ENCODE measurements around the gene GPR180.
A peak's percentile ranks its signal among the peaks of the same experiment; 100 is the strongest.

Gene GPR180

DNA sequence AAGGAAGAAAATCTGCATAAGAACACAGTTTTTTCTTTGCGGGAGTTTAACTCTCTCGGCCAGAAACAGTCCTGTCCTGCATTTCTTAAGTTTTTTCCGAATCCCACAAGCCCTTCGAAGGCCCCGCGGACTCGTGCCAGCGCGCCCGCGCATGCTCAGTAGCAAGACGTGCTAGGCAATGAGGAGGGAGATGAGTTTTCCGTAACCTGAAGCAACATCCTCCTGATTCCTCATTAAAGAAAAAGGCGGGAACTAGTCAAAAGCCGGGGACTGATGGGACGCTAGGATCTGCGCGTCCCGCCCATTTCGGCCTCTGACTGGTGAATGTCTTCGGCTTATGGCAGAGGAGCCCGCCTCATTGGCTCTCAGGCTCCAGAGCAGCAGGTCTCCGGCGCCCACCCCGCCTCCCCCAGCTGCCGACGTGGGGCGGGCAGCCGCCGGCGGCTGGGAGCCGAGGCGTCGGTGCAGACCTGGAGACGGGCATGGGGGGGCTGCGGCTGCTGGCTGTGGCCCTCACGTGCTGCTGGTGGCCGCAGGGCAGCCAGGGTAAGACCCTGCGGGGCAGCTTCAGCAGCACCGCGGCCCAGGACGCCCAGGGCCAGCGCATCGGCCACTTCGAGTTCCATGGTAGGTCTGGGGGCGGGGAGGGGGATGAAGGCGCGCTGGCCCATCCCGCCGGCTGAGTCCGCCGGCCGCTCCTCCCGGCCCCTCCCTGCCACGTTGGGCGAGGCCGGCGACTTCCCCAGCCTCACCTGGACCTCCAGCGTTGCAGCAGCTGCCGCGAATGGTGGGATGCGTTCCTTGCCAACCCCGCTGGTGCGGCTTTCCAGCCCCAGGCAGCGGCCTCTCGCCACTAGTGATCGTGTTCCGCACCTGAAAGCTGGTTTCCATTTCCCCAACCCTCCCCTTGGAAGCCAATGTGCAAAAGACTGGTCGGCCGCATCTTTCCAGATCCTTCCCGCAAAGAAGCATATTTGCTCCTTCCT is at the start of gene GPR180:
Gene GPR180 (plus strand): TSS at position 412 of the 986 bp plus-strand sequence. CDS start 71 bp downstream, at position 483.
- peak; percentile 65 for DNase-seq (ENCODE audit: low spot score)

DNA sequence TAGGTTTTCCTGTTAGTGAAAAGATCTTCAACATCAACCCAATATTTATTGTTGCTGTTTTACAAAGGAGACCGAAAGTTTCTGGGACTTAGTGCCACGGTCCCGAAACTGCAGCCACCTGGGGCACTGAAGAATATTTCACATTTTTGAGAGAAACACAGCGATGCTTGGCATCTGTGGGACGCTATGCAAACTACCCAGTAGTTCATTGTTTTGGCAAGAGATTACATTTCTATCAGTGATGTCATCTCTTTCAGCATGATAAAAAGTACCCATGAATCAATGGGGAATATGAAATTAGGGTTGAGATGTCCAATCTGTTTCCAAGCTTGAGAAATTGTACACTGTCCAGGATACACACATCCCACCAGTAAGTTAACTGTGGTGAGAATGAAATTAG is 49.6 kb upstream of the GPR180 start:
- no peak for DNase-seq (ENCODE audit: low spot score)

DNA sequence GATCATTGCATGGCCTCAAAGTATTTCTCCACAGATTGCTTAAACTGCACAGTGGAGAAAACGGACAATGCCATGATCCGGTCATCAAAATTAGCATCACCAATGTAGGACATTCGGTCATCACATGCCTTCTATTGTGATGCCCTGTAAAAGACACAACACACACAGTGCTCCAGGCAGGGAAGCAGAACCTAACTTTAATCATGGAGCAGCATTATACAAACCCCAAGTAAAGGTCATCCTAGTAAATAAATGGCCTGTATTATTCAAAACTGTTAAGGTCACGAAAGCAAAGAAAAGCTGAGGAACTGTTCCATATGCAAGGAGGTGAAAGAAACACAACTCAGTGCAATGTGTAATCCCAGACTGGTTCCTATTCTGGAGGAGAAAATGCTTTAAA is 47.9 kb upstream of the GPR180 start:
- DNase-seq (ENCODE audit: low spot score), result no peak

DNA sequence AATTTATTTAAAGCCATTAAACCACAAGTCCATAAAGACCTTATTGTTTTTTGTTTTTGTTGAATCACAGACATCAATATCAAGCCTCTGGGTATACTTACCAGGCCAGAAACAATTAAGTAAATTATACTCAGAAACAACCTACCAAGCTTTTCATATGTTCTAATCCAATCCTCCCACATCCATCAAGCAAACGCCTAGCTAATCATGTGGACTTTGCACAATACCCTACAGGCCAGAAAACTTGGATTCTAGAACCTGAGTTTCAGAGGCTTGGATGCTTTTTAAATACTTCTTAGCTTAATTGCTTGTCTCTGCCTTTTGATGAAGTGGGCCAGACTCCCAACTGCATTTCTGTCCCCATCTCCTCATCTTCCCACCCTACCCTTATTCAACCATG is 45.6 kb upstream of the GPR180 start:
- DNase-seq (ENCODE audit: low spot score), result no peak

GRCh38 chr13:94556621-94557020 is 45.0 kb upstream of the GPR180 start:
- no peak for DNase-seq (ENCODE audit: low spot score)

GRCh38 chr13:94557684-94558235 is 43.9 kb upstream of the GPR180 start:
- no peak for DNase-seq (ENCODE audit: low spot score)

GRCh38 chr13:94558716-94559115 is 42.9 kb upstream of the GPR180 start:
- DNase-seq (ENCODE audit: low spot score), result no peak

- no peak for DNase-seq (ENCODE audit: low spot score)
These were observed 42.3 kb upstream of the GPR180 start for GRCh38 chr13:94559222-94559795.

- DNase-seq (ENCODE audit: low spot score), result no peak
These were observed 41.5 kb upstream of the GPR180 start for GRCh38 chr13:94560116-94560515.

DNA sequence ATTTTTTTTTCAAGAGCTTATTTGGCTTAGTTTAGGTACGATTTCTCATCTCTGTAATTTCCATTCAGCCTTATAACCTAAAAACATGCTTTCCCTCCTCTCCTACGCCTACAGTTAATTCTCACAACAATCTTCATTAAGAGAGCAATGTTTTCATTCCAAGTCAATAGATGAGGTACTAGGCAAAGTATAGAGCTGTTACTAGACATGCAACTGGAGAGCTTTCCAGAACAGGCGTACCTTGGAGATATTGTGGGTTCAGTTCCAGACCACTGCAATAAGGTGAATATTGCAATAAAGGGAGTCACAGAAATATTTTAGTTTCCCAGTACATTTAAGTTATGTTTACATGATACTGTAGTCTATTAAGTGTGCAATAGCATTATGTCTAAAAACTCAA is 40.5 kb upstream of the GPR180 start:
- no peak for DNase-seq (ENCODE audit: low spot score)

DNA sequence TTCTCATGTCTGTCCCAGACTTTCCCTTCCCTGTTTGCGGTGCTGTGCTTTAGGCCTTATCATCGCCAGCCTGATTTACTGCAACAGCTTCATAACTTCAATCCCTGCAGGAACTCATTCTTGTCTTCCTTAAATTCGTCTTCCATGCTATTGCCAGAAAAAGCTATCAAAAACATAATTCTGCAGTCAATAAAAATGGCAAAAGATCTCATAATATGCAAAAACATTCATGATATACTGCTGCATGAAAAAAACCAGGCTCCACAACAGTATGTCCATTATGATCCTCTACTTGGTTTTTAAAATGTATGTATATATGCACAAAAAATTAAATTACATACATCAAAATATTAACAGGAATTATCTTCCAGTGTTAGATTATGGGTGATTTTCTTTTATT is 34.1 kb upstream of the GPR180 start:
- DNase-seq (ENCODE audit: low spot score), result no peak

GRCh38 chr13:94568443-94568842 is 33.2 kb upstream of the GPR180 start:
- DNase-seq (ENCODE audit: low spot score), result no peak

DNA sequence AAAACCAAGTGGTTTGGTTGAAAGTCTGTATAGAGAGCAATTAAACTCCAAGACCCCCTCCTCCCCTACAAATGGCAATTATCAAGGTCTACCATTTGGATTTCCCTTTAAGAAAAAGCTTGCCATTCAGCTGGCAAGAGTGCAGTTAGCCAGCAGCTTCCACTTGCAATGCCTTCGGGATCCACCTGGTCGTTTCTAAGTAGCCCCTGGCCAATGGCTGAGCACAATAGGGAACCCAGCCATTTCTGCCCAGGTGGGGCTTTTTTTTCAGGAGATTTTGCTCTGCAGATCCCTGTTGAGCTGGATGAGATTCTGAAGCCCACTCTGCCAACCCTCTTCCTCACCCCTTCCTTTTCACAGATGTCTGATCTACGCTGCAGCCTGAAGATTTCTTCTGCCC is 32.0 kb upstream of the GPR180 start:
- no peak for DNase-seq (ENCODE audit: low spot score)

DNA sequence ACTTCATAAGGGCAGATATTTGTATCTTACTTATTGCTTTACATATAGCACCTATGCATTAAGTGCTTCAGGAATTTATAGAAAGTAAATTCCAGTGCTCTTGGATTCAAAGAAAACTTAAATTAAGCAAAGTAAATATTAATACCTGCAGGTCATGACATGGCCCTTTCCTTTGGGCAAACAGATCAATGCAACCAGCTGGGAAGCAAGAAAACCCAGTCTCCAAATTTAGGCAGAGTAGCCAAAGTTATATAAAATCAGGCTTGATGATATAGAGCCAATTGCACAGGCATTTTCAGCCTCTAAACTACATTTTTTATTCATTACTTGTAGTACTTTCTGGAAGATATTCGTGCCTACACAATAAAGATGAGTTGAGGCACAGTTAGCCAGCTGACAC is 22.6 kb upstream of the GPR180 start:
- DNase-seq (ENCODE audit: low spot score), result no peak

GRCh38 chr13:94583926-94584325 is 17.7 kb upstream of the GPR180 start:
- no peak for DNase-seq (ENCODE audit: low spot score)

DNA sequence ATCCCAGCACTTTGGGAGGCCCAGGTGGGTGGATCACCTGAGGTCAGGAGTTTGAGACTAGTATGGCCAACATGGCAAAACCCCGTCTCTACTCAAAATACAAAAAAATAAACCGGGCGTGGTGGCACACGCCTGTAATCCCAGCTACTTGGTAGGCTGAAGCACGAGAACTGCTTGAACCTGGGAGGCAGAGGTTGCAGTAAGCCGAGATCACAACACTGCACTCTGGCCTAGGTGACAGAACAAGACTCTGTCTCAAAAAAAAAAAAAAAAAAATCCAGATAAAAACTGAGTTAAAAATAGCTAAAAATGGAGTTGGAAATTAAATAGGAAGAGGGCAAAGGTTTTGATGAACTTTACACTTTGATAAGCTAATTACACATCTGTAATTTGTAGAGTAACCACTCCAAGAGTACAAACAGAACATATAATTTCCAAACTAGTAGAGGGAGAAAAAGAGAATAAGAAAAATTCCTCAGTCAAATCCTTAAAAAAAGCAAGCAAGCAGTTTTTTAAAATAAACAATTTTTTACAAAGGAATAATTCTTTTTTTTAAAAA is 16.0 kb upstream of the GPR180 start:
- DNase-seq (ENCODE audit: low spot score), result no peak

DNA sequence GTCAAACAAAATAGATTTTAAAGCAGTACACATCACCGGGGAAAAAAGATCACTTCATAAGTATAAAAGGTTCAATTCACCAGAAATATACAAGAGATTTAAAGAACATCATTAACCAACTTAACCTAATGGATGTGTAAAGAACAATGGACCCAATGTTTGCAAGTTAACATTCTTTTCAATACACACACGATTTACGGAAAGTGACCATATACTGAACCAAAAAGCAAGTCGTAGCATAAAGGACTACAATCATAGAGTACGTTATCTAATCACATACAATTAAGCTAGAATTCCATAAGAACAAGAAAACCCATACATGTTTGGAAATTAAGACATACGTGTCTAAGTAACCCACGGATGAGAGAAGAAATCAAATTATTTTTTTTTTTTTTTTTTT is 15.3 kb upstream of the GPR180 start:
- no peak for DNase-seq (ENCODE audit: low spot score)

DNA sequence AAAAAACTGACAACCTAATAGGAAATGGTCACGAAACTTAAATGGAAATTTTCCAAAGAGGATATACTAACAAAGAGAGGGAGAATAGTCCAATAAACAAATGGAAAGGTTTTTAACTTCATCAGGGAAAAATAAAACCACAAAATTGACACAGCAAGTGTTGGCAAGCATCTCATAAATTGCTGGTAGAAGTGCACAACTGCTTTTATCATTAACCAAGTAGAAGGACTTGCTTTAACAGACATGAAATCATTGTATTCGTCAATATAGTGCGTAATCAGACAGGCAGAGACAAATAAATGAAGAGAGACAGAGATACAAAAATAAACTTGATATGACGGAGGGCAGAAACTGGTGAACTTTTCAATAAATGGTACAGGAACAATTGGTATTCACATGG is 13.1 kb upstream of the GPR180 start:
- DNase-seq (ENCODE audit: low spot score), result no peak

DNA sequence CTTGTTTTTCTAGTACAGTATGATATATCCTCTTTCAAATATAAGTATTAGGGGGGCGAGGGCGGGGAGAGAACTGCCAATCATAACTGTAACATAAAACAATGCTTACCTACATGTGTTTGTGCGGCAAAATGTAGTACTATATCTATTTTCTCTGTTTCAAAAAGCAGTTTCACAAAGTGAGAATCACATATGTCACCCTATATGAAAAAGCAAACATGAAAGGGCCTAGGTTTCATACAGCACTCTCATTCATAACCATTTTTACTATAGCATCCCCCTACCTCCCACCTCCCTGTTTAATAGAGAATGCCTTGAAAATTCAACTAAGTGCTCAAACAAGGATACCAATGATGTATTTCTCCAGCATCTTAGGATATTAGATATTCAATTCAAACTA is 10.9 kb upstream of the GPR180 start:
- no peak for DNase-seq (ENCODE audit: low spot score)

DNA sequence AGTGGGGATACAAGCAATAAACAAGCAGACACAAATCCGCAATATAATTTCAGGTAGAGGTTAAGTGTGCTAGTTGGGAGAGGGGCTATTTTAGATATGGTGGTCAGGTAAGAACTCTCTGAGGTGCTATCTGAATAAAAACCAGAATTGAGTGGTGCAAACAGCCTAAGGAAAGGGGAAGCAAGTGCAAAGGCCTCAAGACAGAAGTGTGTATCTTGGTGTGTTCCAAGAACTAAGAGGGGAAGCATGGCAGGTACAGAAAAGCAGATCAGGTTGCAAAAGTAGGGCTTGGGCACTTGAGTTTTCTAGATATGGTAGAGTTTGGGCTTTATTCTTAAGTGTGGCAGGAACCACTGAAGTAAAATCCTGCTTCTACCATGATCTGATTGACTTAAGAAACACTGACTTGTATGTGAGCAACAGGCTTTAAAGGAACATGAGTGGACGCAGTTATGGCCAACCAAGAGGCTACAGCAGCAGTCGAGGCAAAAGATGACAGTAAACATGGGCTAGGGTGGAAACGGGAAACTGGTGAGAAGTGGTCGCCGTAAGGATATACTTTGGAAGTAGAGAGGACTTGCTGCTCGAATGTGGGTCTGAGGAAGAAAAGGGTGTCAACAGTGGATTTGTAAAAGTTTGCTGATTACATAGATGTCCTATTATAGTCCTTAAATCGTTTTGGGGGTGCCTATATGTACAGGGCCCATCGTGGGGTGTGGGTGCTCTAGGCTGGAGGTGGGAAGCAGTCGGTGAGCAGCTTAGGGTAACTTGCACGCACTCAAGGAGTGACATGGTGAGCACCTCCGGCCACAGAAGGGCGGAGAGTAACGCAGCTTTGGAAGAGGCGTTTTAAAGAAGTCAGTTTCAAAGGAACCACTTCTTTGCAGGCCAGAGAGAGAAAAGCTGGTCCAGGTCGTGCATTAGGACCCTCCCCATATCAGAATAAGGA is 6.4 kb upstream of the GPR180 start:
- DNase-seq (ENCODE audit: low spot score), result peak; percentile 30

GRCh38 chr13:94595950-94596574 is 5.6 kb upstream of the GPR180 start, which contains the start of gene TGDS:
Gene TGDS (minus strand): TSS chr13:94596152. CDS start chr13:94596136, 16 bp downstream.
- DNase-seq (ENCODE audit: low spot score), result peak; percentile 70
